HG03039 (cell line): ENCODE data around the gene PFKFB3.
"Not testable (repeated sequence)": the region's sequence is repeated elsewhere in the genome, so short reads cannot be mapped to it uniquely, and the experiment has no call there.

ENCODE experiments used
- ATAC-seq: cut with Tn5 transposase; IDR thresholded peaks from one replicate; pipeline ENCODE4 v1.9.1; 2021; ENCODE audit warnings: mild to moderate bottlenecking, moderate library complexity; ENCODE audit not compliant: unreplicated experiment

Gene PFKFB3

GRCh38 chr10:6269432-6269831, 66.7 kb downstream of the PFKFB3 start:
- no peak for ATAC-seq

GRCh38 chr10:6269953-6270867, 67.5 kb downstream of the PFKFB3 start:
- peak; percentile 55 for ATAC-seq

GRCh38 chr10:6270951-6271350, 68.2 kb downstream of the PFKFB3 start:
- ATAC-seq: no peak

- ATAC-seq: no peak
Measured at GRCh38 chr10:6271663-6272062, 68.9 kb downstream of the PFKFB3 start.

GRCh38 chr10:6272126-6272525, 69.4 kb downstream of the PFKFB3 start:
- no peak for ATAC-seq

GRCh38 chr10:6273351-6273750, 70.6 kb downstream of the PFKFB3 start:
- ATAC-seq: no peak

- no peak for ATAC-seq
Measured at GRCh38 chr10:6274040-6274439, 71.3 kb downstream of the PFKFB3 start.

GRCh38 chr10:6274484-6274883, 71.8 kb downstream of the PFKFB3 start:
- ATAC-seq: no peak

- peak; percentile 85 for ATAC-seq
Measured at GRCh38 chr10:6275022-6275997, 72.6 kb downstream of the PFKFB3 start.

- ATAC-seq: no peak
Measured at GRCh38 chr10:6276356-6276755, 73.6 kb downstream of the PFKFB3 start.

- ATAC-seq: no peak
Measured at GRCh38 chr10:6278519-6279120, 75.9 kb downstream of the PFKFB3 start.

- no peak for ATAC-seq
Measured at GRCh38 chr10:6279540-6280267, 77.0 kb downstream of the PFKFB3 start.

GRCh38 chr10:6280291-6280690, 77.6 kb downstream of the PFKFB3 start:
- ATAC-seq: no peak

GRCh38 chr10:6282454-6282958, 79.8 kb downstream of the PFKFB3 start:
- ATAC-seq: no peak

- no peak for ATAC-seq
Measured at GRCh38 chr10:6283655-6284054, 80.9 kb downstream of the PFKFB3 start.

GRCh38 chr10:6290621-6291020, 87.9 kb downstream of the PFKFB3 start:
- not testable (repeated sequence) for ATAC-seq

- ATAC-seq: no peak
Measured at GRCh38 chr10:6292741-6293151, 90.0 kb downstream of the PFKFB3 start.

GRCh38 chr10:6296425-6296824, 93.7 kb downstream of the PFKFB3 start:
- ATAC-seq: not testable (repeated sequence)

- no peak for ATAC-seq
Measured at GRCh38 chr10:6296828-6297251, 94.1 kb downstream of the PFKFB3 start.

GRCh38 chr10:6297522-6297921, 94.8 kb downstream of the PFKFB3 start:
- ATAC-seq: no peak
